Chondrocyte (in vitro differentiated cells): ENCODE measurements around the gene C7. TPM values are rescaled to one million over a fixed set of nuclear protein-coding genes. Genes with fewer than 3 reads are reported as not detected.
"Not testable (repeated sequence)": the region's sequence is repeated elsewhere in the genome, so short reads cannot be mapped to it uniquely, and the experiment has no call there.

Source experiments
- DNase-seq: peaks from one replicate; pipeline ENCODE4 v3.0.0; 2021; ENCODE audit warnings: mixed read lengths, low spot score
- H3K27ac Mint-ChIP-seq: one replicate; pipeline ENCODE4 v1.8.0; 2021; ENCODE audit warnings: mild to moderate bottlenecking, moderate library complexity, mixed read lengths; ENCODE audit not compliant: unreplicated experiment
- H3K27me3 Mint-ChIP-seq: 2 replicates; pipeline ENCODE4 v1.8.0; 2021; ENCODE audit warnings: low read depth, mixed read lengths
- H3K36me3 Mint-ChIP-seq: 2 replicates; pipeline ENCODE4 v1.8.0; 2021; ENCODE audit warnings: low read depth, mixed read lengths
- H3K4me1 Mint-ChIP-seq: 2 replicates; pipeline ENCODE4 v1.8.0; 2021; ENCODE audit warnings: low read depth, mild to moderate bottlenecking, mixed read lengths
- H3K4me3 Mint-ChIP-seq: one replicate; pipeline ENCODE4 v1.8.0; 2021; ENCODE audit warnings: mild to moderate bottlenecking, moderate library complexity, mixed read lengths; ENCODE audit not compliant: unreplicated experiment
- H3K9me3 Mint-ChIP-seq: 2 replicates; pipeline ENCODE4 v1.8.0; 2021; ENCODE audit warnings: low read depth, mixed read lengths
- CTCF ChIP-seq: fragments of 200-600 bp; sonication (generic); IDR thresholded peaks from 2 replicates; pipeline ENCODE4 v1.5.0; 2021; ENCODE audit warnings: antibody characterized with exemption, mild to moderate bottlenecking, moderate library complexity
- long read RNA-seq: library from polyadenylated mRNA; stranded (forward); transcript quantifications from one replicate; pipeline ENCODE4 v2.0.0, GENCODE V29; 2021
- total RNA-seq: library from RNA; stranded (reverse); gene quantifications from 3 replicates; pipeline ENCODE4 v1.2.1, GENCODE V29; 2021

C7 gene
- total RNA-seq, result not detected in 3 replicates
- long read RNA-seq, result 0 reads

DNA sequence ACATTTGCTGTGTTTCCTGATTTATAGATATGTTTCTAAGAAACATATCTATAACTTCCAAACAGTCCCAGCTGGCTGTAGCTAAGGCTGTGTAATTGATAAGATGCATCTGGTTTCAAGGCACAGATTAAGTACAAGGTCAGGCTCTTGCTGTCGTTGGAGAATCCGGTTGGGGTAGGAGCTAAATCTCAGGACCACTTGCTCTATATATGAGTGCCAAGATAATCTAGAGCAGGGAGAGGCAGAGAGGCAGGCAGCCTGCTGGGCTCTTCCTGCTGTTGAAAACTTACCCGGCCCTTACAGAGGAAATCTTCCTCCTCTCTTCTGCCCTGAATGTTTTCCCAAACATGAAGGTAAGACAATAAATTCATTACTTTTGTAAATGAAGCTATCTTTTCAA is at the start of gene C7:
Gene C7, plus strand, starts transcription at position 234 of the 400 bp plus-strand sequence. Its CDS starts 114 bp downstream, at position 348.
- TF ChIP-seq CTCF, result no peak
- Mint-ChIP-seq H3K27ac (no peak within 1 kb of the TSS), H3K9me3 (no peaks in the 10 kb centered on the region), H3K36me3 (no peaks in the 10 kb centered on the region), H3K27me3 (peaks cover 33% of the 10 kb centered on the region), H3K4me3 (no peak within 1 kb of the TSS), H3K4me1 (no peaks in the 10 kb centered on the region)
- no peak for DNase-seq

- no peak for TF ChIP-seq CTCF
- H3K4me3 Mint-ChIP-seq, result no peak overlapping the region
- no peak for DNase-seq
Measured at GRCh38 chr5:40860711-40861110, 48.6 kb upstream of the C7 start.

DNA sequence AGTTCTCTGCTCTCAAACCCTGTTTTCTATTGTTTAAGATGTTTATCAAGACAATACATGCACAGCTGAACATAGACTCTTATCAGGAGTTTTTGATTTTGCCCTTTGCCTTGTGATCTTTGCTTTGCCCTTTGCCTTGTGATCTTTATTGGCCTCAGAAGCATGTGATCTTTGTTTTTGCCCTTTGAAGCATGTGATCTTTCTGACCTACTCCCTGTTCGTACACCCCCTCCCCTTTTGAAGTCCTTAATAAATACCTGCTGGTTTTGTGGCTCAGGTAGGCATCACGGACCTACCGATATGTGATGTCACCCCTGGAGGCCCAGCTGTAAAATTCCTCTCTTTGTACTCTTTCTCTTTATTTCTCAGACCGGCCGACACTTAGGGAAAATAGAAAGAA is 44.3 kb upstream of the C7 start:
- H3K4me3 Mint-ChIP-seq, H3K27me3 Mint-ChIP-seq, H3K4me1 Mint-ChIP-seq, H3K27ac Mint-ChIP-seq, H3K36me3 Mint-ChIP-seq, DNase-seq: not testable (repeated sequence)
- peaks cover 21% of the 10 kb centered on the region for H3K9me3 Mint-ChIP-seq

More at GRCh38 chr5:40860711-40861110, 48.6 kb upstream of the C7 start:
- no peaks in the 10 kb centered on the region for H3K27me3 Mint-ChIP-seq
- peaks cover 2% of the 10 kb centered on the region for H3K36me3 Mint-ChIP-seq
- peaks cover 21% of the 10 kb centered on the region for H3K9me3 Mint-ChIP-seq
- H3K27ac Mint-ChIP-seq, result no peak overlapping the region
- H3K4me1 Mint-ChIP-seq, result no peaks in the 10 kb centered on the region

DNA sequence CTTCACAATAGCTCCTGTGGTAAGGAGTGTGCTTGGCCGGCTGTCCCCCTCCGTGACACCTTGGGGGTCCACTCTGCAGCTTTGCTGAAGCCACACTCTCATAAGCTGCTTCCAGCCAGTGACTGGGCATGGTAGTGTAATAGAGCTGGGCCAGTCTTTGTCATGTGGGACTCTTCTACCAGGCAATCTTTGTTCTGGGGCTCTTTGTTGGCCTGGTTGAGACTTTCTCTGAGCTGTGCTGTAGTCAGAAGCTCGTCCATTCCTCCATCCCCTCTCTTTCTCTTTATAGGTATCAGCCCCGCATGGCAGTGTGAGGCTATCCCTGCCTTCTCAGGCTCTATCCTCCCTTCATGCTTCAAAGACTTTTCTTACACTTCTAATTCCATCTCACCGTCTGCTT is 42.5 kb upstream of the C7 start:
- Mint-ChIP-seq H3K36me3 (peaks cover 2% of the 10 kb centered on the region), H3K9me3 (peaks cover 15% of the 10 kb centered on the region), H3K27me3 (peaks cover 10% of the 10 kb centered on the region), H3K27ac (no peak overlapping the region), H3K4me1 (no peaks in the 10 kb centered on the region), H3K4me3 (no peak overlapping the region)
- DNase-seq, result no peak
- no peak for TF ChIP-seq CTCF

DNA sequence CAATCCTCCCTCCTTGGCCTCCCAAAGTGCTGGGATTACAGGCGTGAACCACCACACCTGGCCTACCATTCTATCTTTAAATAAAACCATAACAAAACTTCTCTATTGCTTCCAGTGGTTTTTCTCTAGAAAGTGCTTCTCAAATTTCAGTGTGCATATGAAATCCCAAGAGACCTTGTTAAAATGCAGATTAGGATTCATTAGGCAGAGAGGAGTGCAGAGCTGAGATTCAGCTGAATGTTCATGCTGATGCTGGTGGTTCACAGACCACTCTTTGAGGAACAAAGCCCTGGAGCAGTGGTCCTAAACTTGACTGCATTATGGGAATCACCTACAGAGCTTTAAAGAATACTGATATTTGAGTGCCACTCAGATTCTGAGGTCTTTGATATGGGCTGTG is 39.9 kb upstream of the C7 start:
- no peak for DNase-seq
- Mint-ChIP-seq H3K4me1 (no peaks in the 10 kb centered on the region), H3K27ac (no peak overlapping the region), H3K27me3 (peaks cover 21% of the 10 kb centered on the region), H3K36me3 (peaks cover 2% of the 10 kb centered on the region), H3K4me3 (no peak overlapping the region), H3K9me3 (peaks cover 12% of the 10 kb centered on the region)
- no peak for TF ChIP-seq CTCF

DNA sequence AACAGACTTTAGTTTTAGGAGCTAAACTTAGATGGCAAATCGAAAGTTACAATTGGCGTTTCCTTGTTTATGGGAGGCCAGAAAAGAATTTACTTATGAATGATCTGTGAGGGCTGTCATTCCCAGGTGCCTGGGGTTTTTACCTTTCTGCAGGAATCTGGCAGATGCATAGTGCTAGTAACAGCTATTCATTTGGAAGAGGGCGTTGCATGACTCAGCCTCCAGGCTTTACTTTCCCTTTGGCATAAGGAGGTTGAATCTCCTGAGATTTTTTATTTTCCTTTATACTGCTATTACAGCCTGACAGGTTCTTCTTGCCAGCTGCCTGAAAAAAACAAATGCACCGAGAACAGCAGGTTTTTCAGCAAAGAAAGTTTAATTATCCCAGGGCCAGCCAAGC is 38.1 kb upstream of the C7 start:
- DNase-seq, result no peak
- Mint-ChIP-seq H3K4me3 (no peak overlapping the region), H3K4me1 (no peaks in the 10 kb centered on the region), H3K27ac (no peak overlapping the region), H3K9me3 (no peaks in the 10 kb centered on the region), H3K36me3 (no peaks in the 10 kb centered on the region), H3K27me3 (peaks cover 28% of the 10 kb centered on the region)
- TF ChIP-seq CTCF, result no peak

- not testable (repeated sequence) for H3K4me1 Mint-ChIP-seq, H3K4me3 Mint-ChIP-seq, DNase-seq, H3K36me3 Mint-ChIP-seq, H3K27ac Mint-ChIP-seq, H3K9me3 Mint-ChIP-seq
- peaks cover 32% of the 10 kb centered on the region for H3K27me3 Mint-ChIP-seq
Measured at GRCh38 chr5:40872253-40872652, 37.0 kb upstream of the C7 start.
